Right forelimb (tissue), 1 donor: Measurements from ENCODE around the gene SMIM28.
"Not testable (repeated sequence)": the region's sequence is repeated elsewhere in the genome, so short reads cannot be mapped to it uniquely, and the experiment has no call there.

Source experiments
- DNase-seq: peaks from one replicate; pipeline ENCODE4 v3.0.0-alpha.2; 2018

The SMIM28 gene

DNA sequence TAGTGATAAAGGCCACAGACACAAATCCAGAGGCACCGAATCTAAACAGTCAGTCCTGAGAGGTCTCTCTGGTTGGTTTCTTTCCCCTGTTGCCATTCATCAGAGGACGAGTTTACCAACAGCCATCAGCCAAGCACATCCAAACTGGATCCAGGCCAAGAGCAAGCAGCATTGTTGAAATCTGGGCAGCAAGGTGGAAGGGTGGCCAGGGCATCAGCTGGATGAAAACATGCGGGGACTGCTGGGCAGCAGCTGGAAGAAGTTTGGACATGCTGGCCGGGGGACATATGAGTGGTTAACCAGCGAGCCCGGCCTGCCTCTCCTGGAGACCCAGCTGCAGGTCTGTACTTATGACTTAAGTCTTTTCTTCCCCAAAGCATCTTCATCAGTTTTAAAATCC, at the start of gene SMIM28:
TSS of gene SMIM28 (plus strand) at position 62 of the 400 bp plus-strand sequence. CDS start at position 230, 168 bp downstream.
- no peak for DNase-seq

DNA sequence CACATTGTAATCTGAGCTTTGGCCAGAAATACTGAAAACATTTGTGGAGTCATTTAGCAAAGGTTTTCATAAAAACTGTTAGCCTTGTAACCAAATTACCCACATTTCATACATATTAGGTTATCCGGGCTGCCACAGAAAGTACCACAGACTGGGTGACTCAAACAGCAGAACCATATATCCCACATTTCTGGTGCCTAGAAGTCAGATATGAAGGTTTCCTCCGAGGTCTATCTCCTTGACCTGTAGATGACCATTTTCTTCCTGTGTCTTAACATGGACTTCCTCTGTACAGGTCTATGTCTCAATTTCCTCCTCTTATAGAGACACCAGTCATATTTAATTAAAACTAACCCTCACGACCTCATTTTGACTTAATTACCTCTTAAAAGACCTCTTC, 49.5 kb upstream of the SMIM28 start:
- no peak for DNase-seq

DNA sequence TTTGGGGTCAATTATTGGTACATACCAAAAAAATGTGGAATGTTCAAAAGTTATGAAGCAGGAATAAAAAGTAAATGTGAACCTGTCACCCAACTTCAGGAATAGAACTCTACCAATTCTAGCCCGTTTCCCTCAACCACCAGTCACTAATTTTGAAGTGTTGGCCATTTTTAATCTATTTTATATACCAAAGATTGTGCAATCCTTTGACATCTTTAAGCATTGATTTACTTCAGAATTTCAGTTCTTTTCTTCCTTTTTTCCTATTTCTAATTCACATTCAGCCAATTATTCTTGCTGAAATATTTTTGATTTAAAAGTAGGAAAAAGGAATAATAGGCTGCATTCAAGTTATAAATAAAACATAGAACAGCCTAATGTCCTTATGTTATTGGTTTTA, 46.9 kb upstream of the SMIM28 start:
- no peak for DNase-seq

DNA sequence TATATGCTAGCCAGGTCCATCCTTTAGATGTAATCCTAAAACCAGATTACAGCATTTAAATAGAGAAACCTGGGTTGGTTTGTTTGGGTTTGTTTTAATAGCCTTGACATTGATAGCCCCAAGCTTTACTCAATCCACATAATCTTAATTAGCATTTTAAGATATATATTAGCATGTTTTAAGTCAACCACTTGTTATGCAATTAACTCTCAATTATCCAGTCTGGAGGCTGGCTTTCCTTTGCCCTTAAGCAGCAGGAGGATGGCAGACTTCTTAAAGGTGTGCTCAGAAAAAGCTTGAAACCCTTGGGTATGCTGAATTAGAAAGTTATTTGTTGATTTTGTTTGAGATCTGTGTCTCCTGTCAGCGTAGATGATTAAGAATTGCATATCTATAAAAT, 46.3 kb upstream of the SMIM28 start:
- no peak for DNase-seq

DNA sequence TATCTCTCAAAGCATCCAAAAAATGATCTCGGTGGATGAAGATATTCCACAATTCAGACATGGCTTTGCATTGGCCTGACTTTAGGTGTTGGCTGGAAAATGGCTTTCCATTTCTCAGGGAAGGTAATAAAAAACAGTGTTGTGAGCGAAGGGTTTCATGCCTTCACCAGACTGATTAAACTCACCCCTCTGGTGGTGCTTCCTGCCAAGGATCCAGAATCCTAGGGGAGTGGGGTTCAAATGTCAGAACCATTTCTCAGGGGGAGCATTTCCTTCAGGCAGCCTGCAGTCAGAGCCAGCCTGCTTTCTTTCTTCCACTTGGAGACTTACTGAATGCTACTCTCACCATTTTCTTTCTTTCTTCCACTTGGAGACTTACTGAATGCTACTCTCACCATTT, 45.7 kb upstream of the SMIM28 start:
- no peak for DNase-seq

DNA sequence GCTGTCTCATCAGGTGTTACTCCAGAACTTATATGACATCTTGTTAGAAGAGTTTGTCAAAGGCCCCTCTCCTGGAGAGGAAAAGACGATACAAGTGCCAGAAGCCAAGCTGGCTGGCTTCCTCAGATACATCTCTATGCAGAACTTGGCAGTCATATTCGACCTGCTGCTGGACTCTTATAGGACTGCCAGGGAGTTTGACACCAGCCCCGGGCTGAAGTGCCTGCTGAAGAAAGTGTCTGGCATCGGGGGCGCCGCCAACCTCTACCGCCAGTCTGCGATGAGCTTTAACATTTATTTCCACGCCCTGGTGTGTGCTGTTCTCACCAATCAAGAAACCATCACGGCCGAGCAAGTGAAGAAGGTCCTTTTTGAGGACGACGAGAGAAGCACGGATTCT, 43.7 kb upstream of the SMIM28 start:
- no peak for DNase-seq

DNA sequence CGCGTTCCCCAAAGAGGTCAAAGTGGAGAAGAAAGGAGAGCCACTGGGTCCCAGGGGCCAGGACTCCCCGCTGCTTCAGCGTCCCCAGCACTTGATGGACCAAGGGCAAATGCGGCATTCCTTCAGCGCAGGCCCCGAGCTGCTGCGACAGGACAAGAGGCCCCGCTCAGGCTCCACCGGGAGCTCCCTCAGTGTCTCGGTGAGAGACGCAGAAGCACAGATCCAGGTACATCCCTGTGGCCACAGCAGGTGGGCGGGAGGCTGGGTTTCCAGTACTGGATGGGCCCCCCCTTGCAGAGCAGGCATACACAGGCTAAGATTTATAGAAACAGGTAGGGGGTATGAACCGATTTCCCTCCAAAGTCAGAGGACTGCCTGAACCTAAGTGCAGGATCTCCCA, 42.7 kb upstream of the SMIM28 start:
- no peak for DNase-seq

DNA sequence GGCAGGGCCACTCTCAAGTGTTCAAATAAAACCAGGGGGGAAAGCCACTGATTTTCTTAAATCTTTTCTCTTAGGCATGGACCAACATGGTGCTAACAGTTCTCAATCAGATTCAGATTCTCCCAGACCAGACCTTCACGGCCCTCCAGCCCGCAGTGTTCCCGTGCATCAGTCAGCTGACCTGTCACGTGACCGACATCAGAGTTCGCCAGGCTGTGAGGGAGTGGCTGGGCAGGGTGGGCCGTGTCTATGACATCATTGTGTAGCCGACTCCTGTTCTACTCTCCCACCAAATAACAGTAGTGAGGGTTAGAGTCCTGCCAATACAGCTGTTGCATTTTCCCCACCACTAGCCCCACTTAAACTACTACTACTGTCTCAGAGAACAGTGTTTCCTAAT, 41.5 kb upstream of the SMIM28 start:
- DNase-seq: no peak

DNA sequence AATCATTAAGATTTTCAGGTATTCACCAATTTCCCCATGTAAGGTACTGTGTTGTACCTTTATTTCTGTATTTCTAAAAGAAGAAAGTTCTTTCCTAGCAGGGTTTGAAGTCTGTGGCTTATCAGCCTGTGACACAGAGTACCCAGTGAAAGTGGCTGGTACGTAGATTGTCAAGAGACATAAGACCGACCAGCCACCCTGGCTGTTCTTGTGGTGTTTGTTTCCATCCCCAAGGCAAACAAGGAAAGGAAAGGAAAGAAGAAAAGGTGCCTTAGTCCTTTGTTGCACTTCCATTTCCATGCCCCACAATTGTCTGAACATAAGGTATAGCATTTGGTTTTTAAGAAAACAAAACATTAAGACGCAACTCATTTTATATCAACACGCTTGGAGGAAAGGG, 40.6 kb upstream of the SMIM28 start:
- no peak for DNase-seq

DNA sequence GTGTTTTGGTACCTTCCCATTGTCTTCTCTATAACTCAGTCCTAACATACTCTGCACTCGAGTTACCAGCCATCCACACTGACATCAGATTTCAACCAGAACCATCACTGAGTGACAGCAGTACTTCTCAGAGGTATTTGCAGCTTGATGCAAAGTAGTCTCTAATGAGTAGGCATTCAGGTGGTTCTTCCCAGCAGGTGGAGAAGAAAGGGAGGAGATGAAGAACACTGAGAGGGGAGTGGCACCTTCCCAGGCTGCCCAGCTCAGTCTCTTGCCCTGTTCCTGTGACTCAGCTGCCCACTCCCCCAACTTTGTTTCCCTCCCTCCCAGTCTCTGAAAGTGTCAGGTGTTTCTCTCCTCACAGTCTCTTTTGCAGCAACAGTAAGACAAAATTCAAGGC, 38.7 kb upstream of the SMIM28 start:
- no peak for DNase-seq

DNA sequence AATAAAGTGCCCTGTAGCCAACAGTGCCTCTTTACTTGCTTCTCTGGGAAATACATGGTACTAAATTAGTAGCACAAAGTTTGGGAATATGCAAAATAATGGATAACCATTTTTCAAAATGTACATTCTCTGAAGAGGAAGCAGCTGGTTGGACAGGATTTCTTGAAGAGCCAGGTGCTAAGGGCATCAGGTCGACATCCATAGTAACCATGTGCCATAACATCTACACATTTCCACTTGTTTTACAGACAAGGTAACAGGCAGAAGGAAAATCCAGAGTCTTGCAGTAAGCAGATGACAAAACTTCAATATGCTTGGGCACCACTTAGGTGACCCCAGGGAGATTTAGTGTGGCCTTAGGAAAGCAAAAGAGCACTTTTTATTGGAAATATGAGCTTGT, 36.5 kb upstream of the SMIM28 start:
- DNase-seq: no peak

DNA sequence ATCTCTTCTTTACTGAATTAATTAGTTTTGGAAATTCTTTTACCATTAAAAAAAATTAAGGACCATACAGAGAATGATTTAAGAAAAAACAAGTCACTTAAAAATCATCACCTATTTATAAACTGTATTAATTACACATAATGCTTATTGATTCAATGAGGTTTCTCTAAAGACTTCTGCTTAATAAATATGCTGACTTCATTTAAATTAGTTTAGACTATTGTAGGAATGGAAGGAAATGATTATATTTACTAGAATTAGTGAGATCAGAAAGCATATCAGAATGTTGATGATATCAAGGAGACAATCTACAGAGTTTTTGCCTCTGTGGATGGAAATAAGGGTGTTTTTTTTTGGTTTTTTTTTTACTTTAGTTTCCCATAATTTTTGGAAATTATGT, 34.6 kb upstream of the SMIM28 start:
- no peak for DNase-seq

DNA sequence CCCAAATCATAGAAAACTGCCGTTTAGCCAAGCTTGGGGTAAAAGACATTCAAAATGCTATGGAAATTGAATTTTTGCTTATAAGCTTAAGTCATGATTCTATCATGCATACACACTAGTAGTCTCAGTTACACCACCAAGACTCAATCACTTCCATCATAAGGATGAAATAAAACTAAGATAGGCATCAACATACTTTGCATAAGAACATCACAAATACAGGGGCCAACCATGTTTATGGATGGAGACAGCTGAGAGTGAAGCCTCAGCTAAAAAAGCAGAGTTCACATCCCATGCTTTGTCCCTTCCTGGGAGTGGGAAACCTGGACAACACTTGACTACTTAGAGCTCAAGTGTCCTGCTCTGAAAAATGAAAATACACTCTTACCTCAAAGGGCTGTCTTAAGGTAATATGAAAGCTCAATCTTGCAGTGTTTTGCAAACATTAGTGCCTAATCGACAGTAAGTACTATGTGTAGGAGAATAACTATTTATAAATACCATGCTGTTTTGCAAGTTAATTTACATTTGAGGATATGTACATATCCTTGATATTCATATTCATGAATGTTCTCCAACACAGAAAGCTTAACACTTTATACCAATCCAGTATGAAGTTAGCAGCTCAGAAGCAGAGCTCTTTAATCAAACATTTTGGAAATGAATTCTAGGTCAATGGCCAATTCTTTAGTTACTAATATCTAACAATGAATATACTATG, 32.0 kb upstream of the SMIM28 start:
- DNase-seq: no peak

DNA sequence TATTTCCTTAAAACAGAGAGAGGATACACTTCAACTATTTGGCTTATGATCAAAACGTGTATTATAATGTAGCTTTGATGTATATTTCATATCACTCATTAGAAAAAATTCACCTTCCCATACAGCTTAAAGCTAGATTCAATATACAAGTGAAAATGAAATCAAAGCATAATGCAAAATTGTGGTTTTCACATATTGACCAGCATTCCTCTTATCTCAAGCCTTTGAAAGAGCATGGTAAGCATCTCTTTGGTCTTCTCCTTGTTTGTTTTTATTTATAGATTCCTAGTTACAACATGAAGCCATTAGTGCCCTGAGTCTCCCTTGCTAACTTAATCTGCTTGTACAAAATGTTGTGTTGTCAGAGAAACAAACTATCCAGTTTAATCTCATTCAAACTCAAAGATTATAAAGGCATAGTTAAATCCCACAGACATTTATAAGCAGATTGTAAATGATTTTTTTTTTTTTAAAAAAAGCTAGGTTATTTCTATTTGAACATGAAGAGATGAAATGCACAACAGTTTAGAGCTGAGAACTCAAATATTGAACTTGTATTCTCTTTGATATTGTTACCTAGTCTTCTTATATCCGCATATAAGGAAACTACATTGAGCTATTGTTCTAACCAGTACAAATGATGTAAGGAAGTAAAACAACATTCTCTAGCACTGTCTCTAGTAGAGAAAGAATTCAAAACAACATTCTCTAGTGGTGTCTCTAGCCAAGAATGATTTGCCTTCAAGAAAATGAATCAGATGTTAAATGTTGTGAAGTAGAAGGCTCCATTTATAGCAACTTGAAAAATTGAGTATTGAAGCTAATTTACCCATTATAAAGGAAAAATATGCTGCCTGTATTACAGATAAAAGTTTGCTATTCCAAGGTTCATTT, 31.2 kb upstream of the SMIM28 start:
- no peak for DNase-seq

DNA sequence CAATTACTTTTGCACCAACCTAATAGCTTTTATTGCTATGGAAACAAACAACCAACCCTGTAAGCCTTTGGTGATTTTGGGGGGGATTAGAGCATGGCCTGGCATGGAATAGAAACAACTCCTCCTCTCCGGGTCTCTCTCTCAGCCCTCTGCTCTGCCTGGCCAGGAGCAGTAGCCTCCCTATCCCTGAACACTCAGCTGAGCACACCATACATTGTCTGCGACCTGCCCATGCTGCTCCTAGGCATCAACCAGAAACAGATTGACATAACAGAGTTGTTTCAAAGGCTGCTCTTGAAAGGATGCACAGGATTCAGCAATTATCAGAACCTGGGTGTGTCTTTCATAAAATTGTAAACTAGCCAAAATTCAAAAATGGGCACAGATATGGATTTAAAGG, 29.8 kb upstream of the SMIM28 start:
- DNase-seq: no peak

DNA sequence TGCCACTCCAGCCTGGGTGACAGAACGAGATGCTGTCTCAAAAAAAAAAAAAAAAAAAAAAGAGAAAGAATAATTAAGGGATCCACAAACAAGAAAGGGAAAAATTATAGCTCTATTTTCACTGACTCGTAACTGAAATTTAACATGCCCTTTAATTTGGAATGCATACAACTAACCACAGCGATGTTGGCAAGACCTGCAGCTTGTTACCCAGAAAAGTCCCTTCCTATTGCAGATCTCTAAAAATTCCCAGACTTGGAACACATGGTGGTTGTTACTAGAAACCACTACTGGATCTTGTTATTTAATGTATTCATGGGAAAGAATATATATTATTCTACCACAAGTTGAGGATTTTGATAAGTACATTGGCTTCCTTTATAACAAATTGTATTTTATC, 27.8 kb upstream of the SMIM28 start:
- DNase-seq: no peak

DNA sequence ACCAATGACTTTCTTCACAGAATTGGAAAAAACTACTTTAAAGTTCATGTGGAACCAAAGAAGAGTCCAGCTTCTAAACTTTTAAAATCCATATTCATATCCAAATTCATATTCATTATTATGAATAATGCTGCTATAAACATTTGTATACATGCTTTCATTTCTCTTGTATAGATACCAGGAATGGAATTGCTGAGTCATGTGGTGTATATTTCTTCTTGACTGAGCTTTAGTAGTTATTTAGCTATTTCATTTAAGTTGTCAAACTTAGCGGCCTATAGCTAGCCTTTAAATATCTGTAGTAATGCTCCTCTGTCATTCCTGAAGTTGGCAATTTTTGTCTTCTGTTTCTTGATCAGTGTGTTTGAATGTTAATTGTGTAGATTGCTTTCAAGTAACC, 19.8 kb upstream of the SMIM28 start:
- no peak for DNase-seq

DNA sequence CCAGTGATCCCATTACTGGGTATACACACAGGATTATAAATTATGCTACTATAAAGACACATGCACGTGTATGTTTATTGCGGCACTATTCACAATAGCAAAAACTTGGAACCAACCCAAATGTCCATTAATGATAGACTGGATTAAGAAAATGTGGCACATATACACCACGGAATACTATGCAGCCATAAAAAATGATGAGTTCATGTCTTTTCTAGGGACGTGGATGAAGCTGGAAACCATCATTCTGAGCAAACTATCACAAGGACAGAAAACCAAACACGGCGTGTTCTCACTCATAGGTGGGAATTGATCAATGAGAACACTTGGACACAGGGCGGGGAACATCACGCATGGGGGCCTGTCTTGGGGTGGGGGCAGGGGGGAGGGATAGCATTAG, 9.0 kb upstream of the SMIM28 start:
- DNase-seq: not testable (repeated sequence)

DNA sequence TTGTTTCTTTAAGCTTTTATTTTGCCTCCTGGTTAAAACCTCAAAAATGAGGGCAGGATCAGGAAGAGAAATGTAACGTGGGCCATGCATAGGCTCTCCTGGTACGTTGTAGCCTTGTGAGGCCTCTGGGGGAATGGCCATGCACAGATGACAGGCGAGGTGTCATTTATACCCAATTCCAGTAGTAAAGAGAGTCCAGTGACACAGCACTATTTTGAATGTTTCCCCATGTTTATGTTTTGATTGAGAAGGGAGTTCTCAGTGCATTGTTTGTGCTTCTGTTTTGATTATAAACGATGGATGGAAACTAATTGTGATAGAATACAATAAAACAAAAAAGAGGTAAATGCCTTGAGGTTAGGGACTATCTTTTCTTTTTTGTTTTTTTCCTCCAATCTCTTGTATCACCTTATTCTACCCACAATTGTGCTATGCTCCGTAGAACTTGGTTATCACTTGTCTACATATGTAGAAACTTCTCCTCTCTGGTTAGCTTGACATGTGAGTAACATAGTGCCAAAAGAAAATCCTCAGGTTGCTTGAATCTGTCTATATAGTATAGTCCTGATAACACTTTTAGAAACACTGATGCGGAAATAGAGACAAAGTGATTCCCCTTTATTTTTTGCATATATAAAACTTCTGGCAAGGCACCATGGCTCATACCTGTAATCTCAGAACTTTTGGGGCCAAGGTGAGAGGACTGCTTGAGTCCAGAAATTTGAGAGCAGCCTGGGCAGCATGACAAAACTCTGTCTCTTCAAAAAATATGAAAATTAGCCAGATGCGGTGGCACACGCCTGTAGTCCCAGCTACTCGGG, 6.9 kb upstream of the SMIM28 start:
- no peak for DNase-seq

DNA sequence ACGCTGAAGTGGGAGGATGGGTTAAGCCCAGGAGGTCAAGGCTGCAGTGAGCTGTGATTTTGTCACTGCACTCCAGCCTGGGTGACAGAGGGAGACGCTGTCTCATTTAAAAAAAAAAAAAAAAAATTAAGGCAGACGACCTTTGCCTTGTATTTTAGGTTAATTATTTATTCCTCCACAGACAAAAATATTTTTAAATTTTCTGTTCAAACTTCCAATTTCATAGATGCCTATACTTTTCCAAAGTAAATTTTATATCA, 6.3 kb upstream of the SMIM28 start:
- no peak for DNase-seq

DNA sequence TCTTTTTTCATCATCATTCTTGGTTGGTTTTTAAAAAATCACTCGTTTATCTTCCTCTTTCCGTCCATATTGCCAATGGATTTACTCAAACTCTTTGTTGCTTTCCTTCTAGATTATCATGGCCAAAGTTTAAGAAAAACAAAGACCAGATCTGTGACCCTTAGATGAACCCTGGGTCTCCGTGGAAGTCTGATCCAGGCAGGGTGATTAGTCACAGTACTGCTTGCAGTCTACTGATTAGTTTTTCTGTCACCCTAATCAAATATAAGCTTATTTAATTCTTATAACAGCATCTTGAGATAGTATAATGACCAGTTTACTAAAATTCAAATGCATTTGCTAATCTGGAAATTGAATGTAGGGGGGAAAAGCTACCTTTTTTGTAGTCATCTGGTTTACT, 6.0 kb upstream of the SMIM28 start:
- DNase-seq: no peak

DNA sequence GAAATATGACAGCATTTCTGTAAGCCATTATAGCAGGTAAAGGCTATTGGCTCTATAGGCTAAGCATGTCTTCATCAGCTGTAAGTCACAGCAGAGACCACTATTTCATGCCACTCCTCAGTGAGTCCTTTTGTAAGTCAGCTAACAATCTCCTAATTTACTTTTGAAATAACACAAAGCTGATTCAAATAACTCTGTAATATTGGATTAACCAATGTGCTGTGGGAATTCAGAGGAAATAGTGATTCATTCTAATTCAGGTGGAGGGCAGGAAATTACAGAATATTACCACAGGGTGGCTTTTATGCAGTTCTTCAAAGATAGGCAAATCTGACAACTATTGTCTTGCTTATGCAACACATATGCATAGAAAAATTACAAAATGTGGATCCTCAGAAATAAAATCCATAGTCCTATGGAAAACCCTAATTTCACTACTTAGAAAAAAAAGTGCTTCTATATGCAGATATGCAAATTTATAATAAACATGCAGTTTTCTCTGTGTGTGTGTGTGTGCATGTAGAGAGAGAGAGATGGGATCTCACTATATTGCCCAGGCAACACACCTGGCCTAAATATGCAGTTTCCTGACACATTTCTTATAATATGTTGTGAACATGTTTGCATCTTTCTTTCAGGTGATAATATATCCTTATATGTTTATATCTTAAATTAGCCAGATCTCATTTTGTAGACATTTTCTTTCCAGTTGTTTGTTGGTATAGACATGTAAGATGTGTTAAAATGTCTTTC, 4.8 kb upstream of the SMIM28 start:
- DNase-seq: no peak

DNA sequence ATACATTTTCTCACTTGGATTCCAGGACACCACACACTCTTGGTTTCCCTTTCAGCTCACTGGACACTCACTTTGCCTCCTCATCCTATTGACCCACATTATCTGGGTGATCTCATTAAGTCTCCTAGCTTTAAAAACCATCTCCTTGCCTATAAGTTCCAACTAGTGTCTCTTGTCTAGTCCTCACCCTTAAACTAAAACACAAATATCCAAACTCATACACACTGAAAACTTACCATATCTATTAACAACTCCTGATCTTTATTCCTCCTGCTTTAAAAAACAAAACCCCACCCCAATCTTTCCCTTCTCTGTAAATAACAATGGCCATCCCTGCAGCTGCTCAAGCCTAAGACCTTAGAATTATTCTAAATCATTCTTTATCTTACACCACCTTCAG, 3.5 kb upstream of the SMIM28 start:
- DNase-seq: no peak
